NCI-H146 (cell line): ENCODE data around the gene ELL3.
A peak's percentile ranks its signal among the peaks of the same experiment; 100 is the strongest.
"Not testable (repeated sequence)": the region's sequence is repeated elsewhere in the genome, so short reads cannot be mapped to it uniquely, and the experiment has no call there.

Experiments used
- DNase-seq: peaks from one replicate; lab custom pipeline; 2025; lab: John Stamatoyannopoulos, UW

ELL3 gene

GRCh38 chr15:43776718-43777266, at the start of gene ELL3:
Gene ELL3, minus strand, starts transcription at chr15:43776966. Its CDS starts 65 bp downstream, at chr15:43776901.
- DNase-seq: peak; percentile 76

GRCh38 chr15:43826029-43826507, 49.3 kb upstream of the ELL3 start:
- DNase-seq: no peak

GRCh38 chr15:43825305-43825704, 48.5 kb upstream of the ELL3 start:
- not testable (repeated sequence) for DNase-seq

- peak; percentile 93 for DNase-seq
Observed at GRCh38 chr15:43824302-43825246, 47.8 kb upstream of the ELL3 start, which contains the start of gene MFAP1. Gene MFAP1, minus strand, starts transcription at chr15:43824690. Its CDS starts 121 bp downstream, at chr15:43824569.

GRCh38 chr15:43821505-43821904, 44.7 kb upstream of the ELL3 start:
- no peak for DNase-seq

GRCh38 chr15:43815064-43815463, 38.3 kb upstream of the ELL3 start:
- not testable (repeated sequence) for DNase-seq

- no peak for DNase-seq
Observed at GRCh38 chr15:43808960-43809678, 32.4 kb upstream of the ELL3 start.

GRCh38 chr15:43808435-43808950, 31.7 kb upstream of the ELL3 start:
- DNase-seq: no peak

GRCh38 chr15:43802676-43803075, 25.9 kb upstream of the ELL3 start:
- not testable (repeated sequence) for DNase-seq

GRCh38 chr15:43800286-43801141, 23.7 kb upstream of the ELL3 start, which contains the start of gene HYPK:
Gene HYPK, plus strand, starts transcription at chr15:43800599. Its CDS starts 24 bp downstream, at chr15:43800623.
- peak; percentile 53 for DNase-seq

- no peak for DNase-seq
Observed at GRCh38 chr15:43799945-43800285, 23.1 kb upstream of the ELL3 start, which contains the start of gene SERINC4. Gene SERINC4, minus strand, starts transcription at chr15:43800220. Its CDS starts 234 bp downstream, at chr15:43799986.

GRCh38 chr15:43799209-43799944, 22.6 kb upstream of the ELL3 start:
- peak; percentile 79 for DNase-seq

GRCh38 chr15:43796566-43796965, 19.8 kb upstream of the ELL3 start:
- DNase-seq: no peak

- no peak for DNase-seq
Observed at GRCh38 chr15:43795997-43796396, 19.2 kb upstream of the ELL3 start.

- no peak for DNase-seq
Observed at GRCh38 chr15:43795197-43795596, 18.4 kb upstream of the ELL3 start.

GRCh38 chr15:43794269-43795037, 17.7 kb upstream of the ELL3 start:
- DNase-seq: no peak

- DNase-seq: no peak
Observed at GRCh38 chr15:43793647-43794046, 16.9 kb upstream of the ELL3 start.

- DNase-seq: peak; percentile 17
Observed at GRCh38 chr15:43792761-43793476, 16.2 kb upstream of the ELL3 start.
